ENCODE data around the gene MCF2L. TPM values are rescaled to one million over a fixed set of nuclear protein-coding genes. Genes with fewer than 3 reads are reported as not detected.

Gene MCF2L
- total RNA-seq, 1 donor from 2014 or later, result 40.4 TPM

GRCh38 chr13:112983428-112984196, 14.6 kb downstream of the MCF2L start:
- no peak overlapping the region for H3K4me2 ChIP-seq
- no peak overlapping the region for H2AFZ ChIP-seq (replicated peaks)
- H3K79me2 ChIP-seq (ENCODE audit: low read depth), result no peaks in the 10 kb centered on the region
- H4K20me1 ChIP-seq (ENCODE audit: low read depth), result peaks cover 65% of the 10 kb centered on the region
- Mint-ChIP-seq H3K9me3 (peaks cover 4% of the 10 kb centered on the region), H3K36me3 (no peaks in the 10 kb centered on the region), H3K4me3 (no peak overlapping the region), H3K4me1 (peaks cover 32% of the 10 kb centered on the region), H3K27me3 (ENCODE audit: insufficient read depth, low read depth) (peaks cover 8% of the 10 kb centered on the region), H3K27ac (no peak overlapping the region)
- no peaks in the 10 kb centered on the region for H3F3A ChIP-seq (ENCODE audit: low read depth)
- no peak overlapping the region for H3K9ac ChIP-seq
- no peaks in the 10 kb centered on the region for H3K36me3 ChIP-seq
- no peaks in the 10 kb centered on the region for H3K9me3 ChIP-seq (ENCODE audit: low read depth)
- no peak overlapping the region for H3K4me3 ChIP-seq
- DNase-seq (ENCODE audit: low spot score), result no peak
- H3K4me1 ChIP-seq, result peaks cover 11% of the 10 kb centered on the region
- H3K27me3 ChIP-seq, result no peaks in the 10 kb centered on the region
- TF ChIP-seq EZH2phosphoT487 (IDR thresholded peaks at IDR 0.05), result no peak
- TF ChIP-seq CTCF (IDR thresholded peaks at IDR 0.05), result no peak
- no peak overlapping the region for H3K27ac ChIP-seq

- Mint-ChIP-seq H3K36me3 (peaks cover under 1% of the 10 kb centered on the region), H3K27me3 (ENCODE audit: insufficient read depth, low read depth) (peaks cover 8% of the 10 kb centered on the region), H3K4me3 (no peak overlapping the region), H3K27ac (peak overlapping the region; percentile 53), H3K4me1 (peaks cover 27% of the 10 kb centered on the region), H3K9me3 (peaks cover 4% of the 10 kb centered on the region)
- H3K9ac ChIP-seq, result no peak overlapping the region
- H3K4me2 ChIP-seq, result no peak overlapping the region
- H3K9me3 ChIP-seq (ENCODE audit: low read depth), result no peaks in the 10 kb centered on the region
- no peaks in the 10 kb centered on the region for H3K27me3 ChIP-seq
- H4K20me1 ChIP-seq (ENCODE audit: low read depth), result peaks cover 56% of the 10 kb centered on the region
- TF ChIP-seq CTCF (IDR thresholded peaks at IDR 0.05), result no peak
- no peak for TF ChIP-seq EZH2 (IDR thresholded peaks at IDR 0.05)
- no peak for TF ChIP-seq EZH2phosphoT487 (IDR thresholded peaks at IDR 0.05)
- no peaks in the 10 kb centered on the region for H3K36me3 ChIP-seq
- H3K4me3 ChIP-seq, result no peak overlapping the region
- no peaks in the 10 kb centered on the region for H3F3A ChIP-seq (ENCODE audit: low read depth)
- no peaks in the 10 kb centered on the region for H3K79me2 ChIP-seq (ENCODE audit: low read depth)
- H3K4me1 ChIP-seq, result peaks cover 11% of the 10 kb centered on the region
- H2AFZ ChIP-seq (replicated peaks), result no peak overlapping the region
- no peak for DNase-seq (ENCODE audit: low spot score)
- no peak overlapping the region for H3K27ac ChIP-seq
Observed at GRCh38 chr13:112984501-112984900, 15.5 kb downstream of the MCF2L start.

- H3K27me3 ChIP-seq, result no peaks in the 10 kb centered on the region
- Mint-ChIP-seq H3K36me3 (peaks cover 6% of the 10 kb centered on the region), H3K4me3 (no peak overlapping the region), H3K27ac (peak overlapping the region; percentile 37), H3K9me3 (peaks cover 11% of the 10 kb centered on the region), H3K4me1 (peaks cover 22% of the 10 kb centered on the region), H3K27me3 (ENCODE audit: insufficient read depth, low read depth) (peaks cover 10% of the 10 kb centered on the region)
- no peaks in the 10 kb centered on the region for H3K9me3 ChIP-seq (ENCODE audit: low read depth)
- no peaks in the 10 kb centered on the region for H3K79me2 ChIP-seq (ENCODE audit: low read depth)
- H3K9ac ChIP-seq, result no peak overlapping the region
- H3K36me3 ChIP-seq, result no peaks in the 10 kb centered on the region
- no peak overlapping the region for H2AFZ ChIP-seq (replicated peaks)
- DNase-seq (ENCODE audit: low spot score), result no peak
- H3K27ac ChIP-seq, result no peak overlapping the region
- peaks cover 8% of the 10 kb centered on the region for H3K4me1 ChIP-seq
- H4K20me1 ChIP-seq (ENCODE audit: low read depth), result peaks cover 55% of the 10 kb centered on the region
- no peaks in the 10 kb centered on the region for H3F3A ChIP-seq (ENCODE audit: low read depth)
- no peak overlapping the region for H3K4me2 ChIP-seq
- H3K4me3 ChIP-seq, result no peak overlapping the region
- TF ChIP-seq EZH2 (IDR thresholded peaks at IDR 0.05) (no peak), EZH2phosphoT487 (IDR thresholded peaks at IDR 0.05) (no peak), CTCF (IDR thresholded peaks at IDR 0.05) (no peak)
Observed at GRCh38 chr13:112984954-112985802, 16.2 kb downstream of the MCF2L start.
